Stimulated activated CD4-positive, alpha-beta T cell treated with anti-CD3 and anti-CD28 coated beads, Interleukin-2, amount 100 ng/mL, for 48 hours (primary cell): Measurements from ENCODE around the gene SUSD4.

ENCODE experiments used
- DNase-seq, 2 donors: peaks; one replicate each; pipeline ENCODE4 v3.0.0-alpha.2; 2020

The SUSD4 gene

DNA sequence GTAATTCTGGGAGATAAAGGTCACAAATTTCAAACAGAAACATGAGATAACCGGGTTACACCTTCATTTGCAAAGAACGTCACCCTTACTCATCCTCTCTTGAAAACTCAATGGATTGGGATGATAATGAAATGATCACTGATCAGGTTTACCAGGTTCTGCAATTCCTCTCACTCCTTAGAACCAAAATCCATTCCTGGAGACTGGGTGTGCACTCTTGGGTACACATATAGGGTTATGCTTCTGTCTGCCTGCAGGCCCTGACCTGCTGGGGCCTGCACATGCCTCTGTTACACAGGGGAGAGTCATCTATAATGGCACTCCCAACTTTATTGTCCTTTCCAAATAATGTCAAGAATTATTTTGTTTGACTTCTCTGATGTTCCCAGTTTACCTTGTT is 8.3 kb downstream of the SUSD4 start:
- no peak for DNase-seq

DNA sequence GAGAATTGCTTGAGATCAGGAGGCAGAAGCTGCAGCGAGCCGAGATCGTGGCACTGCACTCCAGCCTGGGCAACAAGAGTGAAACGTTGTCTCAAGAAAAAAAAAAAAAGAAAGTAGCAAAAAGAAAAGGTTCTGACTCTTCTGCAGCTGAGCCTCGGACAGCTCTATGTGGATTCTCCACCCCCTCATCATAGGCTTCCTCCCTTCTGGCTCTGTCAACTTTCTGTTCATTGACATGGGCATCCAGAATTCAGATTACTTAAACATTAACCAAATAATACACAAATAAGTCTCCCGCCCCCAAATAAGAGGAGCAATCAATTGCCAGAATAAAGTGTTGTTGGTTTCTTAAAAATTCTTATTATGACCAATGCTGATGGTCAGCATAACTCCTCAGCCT is 10.0 kb downstream of the SUSD4 start:
- no peak for DNase-seq

- DNase-seq: no peak
These were observed 11.0 kb downstream of the SUSD4 start for GRCh38 chr1:223352944-223353343.

GRCh38 chr1:223350361-223350908 is 13.5 kb downstream of the SUSD4 start:
- no peak for DNase-seq

- DNase-seq: no peak
These were observed 14.7 kb downstream of the SUSD4 start for GRCh38 chr1:223349241-223349640.

GRCh38 chr1:223348439-223348838 is 15.5 kb downstream of the SUSD4 start:
- no peak for DNase-seq

GRCh38 chr1:223347583-223347982 is 16.4 kb downstream of the SUSD4 start:
- DNase-seq: no peak

- no peak for DNase-seq
These were observed 17.7 kb downstream of the SUSD4 start for GRCh38 chr1:223346311-223346710.

- no peak for DNase-seq
These were observed 18.3 kb downstream of the SUSD4 start for GRCh38 chr1:223345720-223346119.

DNA sequence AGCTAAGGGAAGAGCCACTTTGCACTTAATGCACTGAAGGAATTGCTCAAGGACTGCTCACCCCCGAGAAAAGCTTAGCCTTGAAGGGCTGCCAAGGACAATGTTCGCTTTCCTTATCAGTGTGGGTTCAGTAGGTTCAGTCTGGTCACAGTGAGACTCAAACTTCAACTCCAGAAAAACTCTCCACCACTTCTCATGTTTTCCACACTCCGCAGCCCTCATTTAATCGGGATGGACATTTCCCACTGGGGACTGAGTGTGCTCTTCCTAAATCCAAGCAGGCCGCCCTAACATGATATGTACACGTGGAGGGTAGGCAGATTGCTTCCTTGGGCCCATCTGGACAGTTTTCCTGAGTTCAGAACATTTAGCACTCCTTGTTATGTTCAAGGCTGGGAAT is 19.5 kb downstream of the SUSD4 start:
- DNase-seq: no peak

DNA sequence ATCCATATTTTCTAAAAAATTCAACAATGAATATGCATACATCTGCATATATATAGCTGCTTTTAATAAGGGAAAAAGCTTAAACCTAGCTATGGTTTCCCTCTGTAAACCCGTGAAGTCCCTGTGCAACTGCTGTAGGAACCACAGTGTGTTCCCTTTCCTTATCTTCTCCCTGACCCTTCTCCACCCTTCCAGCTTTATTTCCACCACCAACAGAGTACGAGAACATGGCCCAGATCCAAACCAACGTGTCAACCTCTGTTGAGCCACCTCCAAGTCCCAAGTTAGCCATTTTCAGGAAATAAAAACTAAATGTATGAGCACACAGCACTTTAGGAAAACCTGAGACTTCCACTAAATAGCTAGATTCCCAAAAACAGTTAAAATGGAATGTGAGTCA is 20.3 kb downstream of the SUSD4 start:
- DNase-seq: no peak

DNA sequence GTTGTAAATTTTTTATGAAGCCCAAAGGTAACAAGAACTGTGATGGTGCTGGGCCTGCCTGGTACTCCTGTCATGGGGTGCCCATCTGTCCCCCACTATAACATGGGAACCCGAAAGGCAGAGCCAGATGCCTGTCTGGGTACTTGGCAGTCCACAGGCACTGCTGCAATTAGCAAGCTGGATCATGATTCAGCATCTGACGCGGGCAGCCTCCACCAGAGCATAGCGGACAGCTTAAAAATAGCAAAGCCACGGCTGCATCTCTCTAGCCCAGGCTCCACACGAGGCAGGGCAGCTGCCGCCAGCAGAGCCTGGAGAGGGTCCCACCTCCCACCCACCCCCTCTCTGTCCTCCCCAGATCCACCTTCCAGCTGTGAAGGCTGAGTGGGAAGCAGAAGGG is 22.9 kb downstream of the SUSD4 start:
- no peak for DNase-seq

DNA sequence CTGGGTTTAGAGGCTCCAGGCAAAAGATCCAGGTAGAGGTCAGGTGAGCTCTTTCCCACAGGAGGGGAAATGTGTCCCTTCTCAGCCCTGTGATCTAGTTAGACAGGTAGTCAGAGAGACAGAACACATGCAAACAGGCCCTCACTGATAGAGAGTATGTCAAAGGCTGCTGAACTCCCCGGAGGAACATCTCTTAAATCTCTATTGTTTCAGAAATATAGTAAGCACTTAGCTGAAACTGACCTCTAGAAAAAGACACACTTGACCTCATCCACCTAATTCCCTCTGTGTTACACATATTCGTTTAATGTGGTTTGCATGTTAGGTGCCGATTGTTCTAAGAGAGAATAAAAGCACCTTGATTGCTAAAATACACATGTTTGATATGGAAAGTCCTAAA is 23.3 kb downstream of the SUSD4 start:
- DNase-seq: no peak

GRCh38 chr1:223339861-223340260 is 24.1 kb downstream of the SUSD4 start:
- no peak for DNase-seq

DNA sequence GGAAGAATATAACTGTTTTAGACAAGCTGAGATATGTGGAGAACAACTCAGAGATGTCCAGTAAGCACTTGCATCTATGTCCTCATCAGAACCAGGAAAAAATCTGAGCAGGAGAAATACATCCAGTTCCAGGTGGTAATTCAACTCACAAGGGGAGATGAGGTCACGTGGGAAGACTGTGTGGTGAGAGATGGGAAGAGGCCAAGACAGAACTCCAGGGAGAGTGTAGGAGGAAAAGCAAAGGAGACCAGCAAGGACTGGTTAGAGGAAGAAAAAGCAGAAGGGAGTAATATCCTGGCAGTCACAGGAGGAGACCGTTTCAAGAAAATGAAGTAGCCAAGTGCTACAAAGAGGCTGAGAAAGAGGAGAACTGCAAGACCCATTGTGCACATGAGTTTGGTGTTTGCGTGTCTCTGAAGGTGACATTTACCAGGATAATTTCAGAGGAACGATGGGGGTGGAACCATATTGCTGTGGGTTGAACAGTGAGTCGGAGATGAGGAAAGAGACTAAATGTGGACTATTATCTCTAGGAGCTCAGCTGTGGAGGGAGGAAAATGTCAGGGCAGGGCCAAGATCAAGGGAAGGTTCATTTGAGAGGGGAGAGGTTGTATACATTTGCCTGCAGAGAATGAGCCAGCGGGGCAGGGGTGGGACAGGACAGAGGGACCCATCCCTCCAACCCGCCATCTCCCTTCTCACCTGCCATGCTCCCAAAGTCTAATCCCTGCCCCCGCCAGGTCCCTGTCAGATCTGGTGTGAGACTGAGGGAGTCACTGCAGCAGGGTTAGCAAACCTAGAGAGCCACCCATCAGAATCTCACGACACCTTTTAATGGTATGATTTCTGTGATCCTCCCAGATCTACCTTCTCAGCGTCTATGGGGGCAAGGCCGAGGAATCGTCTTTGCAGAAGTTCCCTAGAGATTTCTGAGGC is 24.9 kb downstream of the SUSD4 start:
- DNase-seq: no peak

GRCh38 chr1:223337174-223337869 is 26.7 kb downstream of the SUSD4 start:
- DNase-seq: no peak

GRCh38 chr1:223334156-223334555 is 29.8 kb downstream of the SUSD4 start:
- DNase-seq: no peak

- DNase-seq: no peak
These were observed 31.0 kb downstream of the SUSD4 start for GRCh38 chr1:223332997-223333396.

- DNase-seq: no peak
These were observed 32.0 kb downstream of the SUSD4 start for GRCh38 chr1:223331929-223332328.

GRCh38 chr1:223331301-223331700 is 32.7 kb downstream of the SUSD4 start:
- DNase-seq: no peak

- no peak for DNase-seq
These were observed 33.5 kb downstream of the SUSD4 start for GRCh38 chr1:223330466-223330865.

DNA sequence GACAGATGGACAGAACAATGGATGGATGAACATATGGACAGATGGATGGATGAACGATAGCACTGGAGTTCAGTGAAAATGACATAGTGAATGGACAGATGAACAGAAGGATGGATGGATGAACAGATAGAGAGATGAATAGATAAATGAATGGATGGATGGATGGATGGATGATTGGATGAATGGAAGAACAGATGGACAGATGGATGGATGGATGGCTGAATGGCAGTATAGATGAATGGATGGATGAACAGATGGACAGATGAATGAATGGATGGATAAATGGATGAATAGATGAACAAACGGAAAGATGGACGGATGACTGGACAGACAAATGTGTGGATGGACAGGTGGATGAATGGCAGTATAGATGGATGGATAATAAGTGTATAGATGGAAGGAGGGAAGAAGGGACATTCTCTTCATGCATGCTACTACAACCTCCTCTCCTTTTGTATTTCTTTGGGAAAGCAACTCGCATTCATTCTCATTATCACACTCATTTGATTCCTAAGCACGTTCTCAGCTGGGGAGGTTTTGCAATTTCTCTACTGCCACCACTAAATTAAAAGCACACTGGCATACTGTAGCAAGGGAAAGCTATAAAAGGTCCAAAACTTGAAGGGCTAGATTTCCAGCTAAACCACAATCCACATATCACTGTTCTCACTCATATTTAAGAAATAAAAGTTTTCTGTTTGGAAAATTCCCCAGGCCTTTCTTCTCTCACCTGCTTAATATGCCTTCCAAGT is 34.1 kb downstream of the SUSD4 start:
- DNase-seq: no peak

DNA sequence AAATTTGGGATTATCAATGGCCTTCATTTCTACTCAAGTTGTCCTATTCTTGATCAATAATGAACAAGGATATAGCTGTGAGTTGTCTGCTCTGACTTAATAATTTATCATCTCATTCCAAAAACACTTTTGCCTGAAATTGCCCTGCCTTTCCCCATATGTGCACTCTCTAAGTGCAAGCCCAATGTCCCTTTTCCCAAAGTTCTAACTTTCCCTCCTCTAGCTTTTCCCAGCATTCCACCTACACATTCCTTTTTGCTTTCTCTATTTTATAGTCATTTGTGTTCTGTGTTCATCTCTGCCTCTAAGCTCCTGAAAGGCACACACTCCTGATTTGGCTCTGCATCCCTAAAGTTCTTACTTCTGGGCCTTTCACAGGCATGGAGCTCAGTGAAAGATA is 34.7 kb downstream of the SUSD4 start:
- no peak for DNase-seq
